ENCODE data around the gene ANKRD9.

Gene ANKRD9

GRCh38 chr14:102554821-102555819, 45.5 kb upstream of the ANKRD9 start:
- TF ChIP-seq ZBTB7A (IDR thresholded peaks at IDR 0.05; ENCODE audit: low read depth) (no peak), TAF1 (IDR thresholded peaks at IDR 0.05; ENCODE audit: low read depth) (no peak), CEBPB (IDR thresholded peaks at IDR 0.05) (no peak), TEAD4 (IDR thresholded peaks at IDR 0.05) (no peak), FOXM1 (IDR thresholded peaks at IDR 0.05; ENCODE audit: borderline replicate concordance, low read depth) (no peak)
- TF ChIP-seq, protein P1, sequence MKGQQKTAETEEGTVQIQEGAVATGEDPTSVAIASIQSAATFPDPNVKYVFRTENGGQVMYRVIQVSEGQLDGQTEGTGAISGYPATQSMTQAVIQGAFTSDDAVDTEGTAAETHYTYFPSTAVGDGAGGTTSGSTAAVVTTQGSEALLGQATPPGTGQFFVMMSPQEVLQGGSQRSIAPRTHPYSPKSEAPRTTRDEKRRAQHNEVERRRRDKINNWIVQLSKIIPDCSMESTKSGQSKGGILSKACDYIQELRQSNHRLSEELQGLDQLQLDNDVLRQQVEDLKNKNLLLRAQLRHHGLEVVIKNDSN (IDR thresholded peaks at IDR 0.05), result no peak

GRCh38 chr14:102551995-102552705, 42.6 kb upstream of the ANKRD9 start:
- no peak for TF ChIP-seq FOXM1 (IDR thresholded peaks at IDR 0.05; ENCODE audit: borderline replicate concordance, low read depth)
- TF ChIP-seq EGR1 (IDR thresholded peaks at IDR 0.05), result 0 out of 2 replicates have a peak, but pooled peaks have one; percentile 54
- TF ChIP-seq ZBTB7A (IDR thresholded peaks at IDR 0.05; ENCODE audit: low read depth), result no peak
- TF ChIP-seq CREB1 (IDR thresholded peaks at IDR 0.05; ENCODE audit: low read depth), result no peak
- TF ChIP-seq YY1 (IDR thresholded peaks at IDR 0.05; ENCODE audit: low read depth), result no peak
- TF ChIP-seq TAF1 (IDR thresholded peaks at IDR 0.05; ENCODE audit: low read depth), result no peak
- TF ChIP-seq TEAD4 (IDR thresholded peaks at IDR 0.05), result no peak

- no peak for TF ChIP-seq CEBPB (IDR thresholded peaks at IDR 0.05)
- no peak for TF ChIP-seq YY1 (IDR thresholded peaks at IDR 0.05; ENCODE audit: low read depth)
- no peak for TF ChIP-seq MAX (IDR thresholded peaks at IDR 0.05)
- no peak for TF ChIP-seq RAD21 (IDR thresholded peaks at IDR 0.05; ENCODE audit: low read depth)
- no peak for TF ChIP-seq EGR1 (IDR thresholded peaks at IDR 0.05)
- TF ChIP-seq, protein P2, sequence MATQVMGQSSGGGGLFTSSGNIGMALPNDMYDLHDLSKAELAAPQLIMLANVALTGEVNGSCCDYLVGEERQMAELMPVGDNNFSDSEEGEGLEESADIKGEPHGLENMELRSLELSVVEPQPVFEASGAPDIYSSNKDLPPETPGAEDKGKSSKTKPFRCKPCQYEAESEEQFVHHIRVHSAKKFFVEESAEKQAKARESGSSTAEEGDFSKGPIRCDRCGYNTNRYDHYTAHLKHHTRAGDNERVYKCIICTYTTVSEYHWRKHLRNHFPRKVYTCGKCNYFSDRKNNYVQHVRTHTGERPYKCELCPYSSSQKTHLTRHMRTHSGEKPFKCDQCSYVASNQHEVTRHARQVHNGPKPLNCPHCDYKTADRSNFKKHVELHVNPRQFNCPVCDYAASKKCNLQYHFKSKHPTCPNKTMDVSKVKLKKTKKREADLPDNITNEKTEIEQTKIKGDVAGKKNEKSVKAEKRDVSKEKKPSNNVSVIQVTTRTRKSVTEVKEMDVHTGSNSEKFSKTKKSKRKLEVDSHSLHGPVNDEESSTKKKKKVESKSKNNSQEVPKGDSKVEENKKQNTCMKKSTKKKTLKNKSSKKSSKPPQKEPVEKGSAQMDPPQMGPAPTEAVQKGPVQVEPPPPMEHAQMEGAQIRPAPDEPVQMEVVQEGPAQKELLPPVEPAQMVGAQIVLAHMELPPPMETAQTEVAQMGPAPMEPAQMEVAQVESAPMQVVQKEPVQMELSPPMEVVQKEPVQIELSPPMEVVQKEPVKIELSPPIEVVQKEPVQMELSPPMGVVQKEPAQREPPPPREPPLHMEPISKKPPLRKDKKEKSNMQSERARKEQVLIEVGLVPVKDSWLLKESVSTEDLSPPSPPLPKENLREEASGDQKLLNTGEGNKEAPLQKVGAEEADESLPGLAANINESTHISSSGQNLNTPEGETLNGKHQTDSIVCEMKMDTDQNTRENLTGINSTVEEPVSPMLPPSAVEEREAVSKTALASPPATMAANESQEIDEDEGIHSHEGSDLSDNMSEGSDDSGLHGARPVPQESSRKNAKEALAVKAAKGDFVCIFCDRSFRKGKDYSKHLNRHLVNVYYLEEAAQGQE (IDR thresholded peaks at IDR 0.05; ENCODE audit: low read depth), result no peak
- no peak for TF ChIP-seq TEAD4 (IDR thresholded peaks at IDR 0.05)
- no peak for TF ChIP-seq FOXM1 (IDR thresholded peaks at IDR 0.05; ENCODE audit: borderline replicate concordance, low read depth)
- no peak for TF ChIP-seq EP300 (IDR thresholded peaks at IDR 0.05; ENCODE audit: borderline replicate concordance)
- no peak for TF ChIP-seq NFIC (IDR thresholded peaks at IDR 0.05)
- no peak for TF ChIP-seq TCF12 (IDR thresholded peaks at IDR 0.05; ENCODE audit: low read depth)
- TF ChIP-seq CREB1 (IDR thresholded peaks at IDR 0.05; ENCODE audit: low read depth), result no peak
- TF ChIP-seq ZBTB7A (IDR thresholded peaks at IDR 0.05; ENCODE audit: low read depth), result no peak
Observed at GRCh38 chr14:102548616-102549240, 39.2 kb upstream of the ANKRD9 start.

- TF ChIP-seq MAX (IDR thresholded peaks at IDR 0.05), result no peak
- no peak for TF ChIP-seq FOXM1 (IDR thresholded peaks at IDR 0.05; ENCODE audit: borderline replicate concordance, low read depth)
- no peak for TF ChIP-seq EP300 (IDR thresholded peaks at IDR 0.05; ENCODE audit: borderline replicate concordance)
- no peak for TF ChIP-seq ZBTB7A (IDR thresholded peaks at IDR 0.05; ENCODE audit: low read depth)
- TF ChIP-seq YY1 (IDR thresholded peaks at IDR 0.05; ENCODE audit: low read depth), result no peak
- TF ChIP-seq, protein P1 (IDR thresholded peaks at IDR 0.05), result no peak
- no peak for TF ChIP-seq TAF1 (IDR thresholded peaks at IDR 0.05; ENCODE audit: low read depth)
- no peak for TF ChIP-seq CREB1 (IDR thresholded peaks at IDR 0.05; ENCODE audit: low read depth)
- no peak for TF ChIP-seq TEAD4 (IDR thresholded peaks at IDR 0.05)
- TF ChIP-seq, protein P2 (IDR thresholded peaks at IDR 0.05; ENCODE audit: low read depth), result no peak
- no peak for TF ChIP-seq EGR1 (IDR thresholded peaks at IDR 0.05)
- TF ChIP-seq TCF12 (IDR thresholded peaks at IDR 0.05; ENCODE audit: low read depth), result no peak
- TF ChIP-seq RAD21 (IDR thresholded peaks at IDR 0.05; ENCODE audit: low read depth), result no peak
- no peak for TF ChIP-seq NFIC (IDR thresholded peaks at IDR 0.05)
- no peak for TF ChIP-seq CEBPB (IDR thresholded peaks at IDR 0.05)
Observed at GRCh38 chr14:102545461-102546265, 36.1 kb upstream of the ANKRD9 start.

All from Ishikawa (cell line).